Panc1 (cell line): ENCODE measurements around the gene GLT8D2.

ENCODE experiments used
- POLR2AphosphoS5 ChIP-seq: IDR thresholded peaks from 2 replicates; pipeline ENCODE4 v1.6.1; 2012; ENCODE audit warnings: mild to moderate bottlenecking, low read depth, low read length, moderate library complexity
- SIN3A ChIP-seq: IDR thresholded peaks from 2 replicates; pipeline ENCODE4 v1.6.1; 2012; ENCODE audit warnings: low read depth, mild to moderate bottlenecking, low read length, moderate library complexity, borderline replicate concordance; ENCODE audit not compliant: insufficient read depth
- TCF7L2 ChIP-seq: IDR thresholded peaks from 2 replicates; pipeline ENCODE4 v1.6.1; 2011; ENCODE audit warnings: mild to moderate bottlenecking, low read depth, low read length, inconsistent platforms
- TF ChIP-seq, protein P1 (sequence below): fragments of 450-650 bp; IDR thresholded peaks from 2 replicates; pipeline ENCODE4 v1.5.1; 2017; ENCODE audit warnings: mild to moderate bottlenecking

DNA sequence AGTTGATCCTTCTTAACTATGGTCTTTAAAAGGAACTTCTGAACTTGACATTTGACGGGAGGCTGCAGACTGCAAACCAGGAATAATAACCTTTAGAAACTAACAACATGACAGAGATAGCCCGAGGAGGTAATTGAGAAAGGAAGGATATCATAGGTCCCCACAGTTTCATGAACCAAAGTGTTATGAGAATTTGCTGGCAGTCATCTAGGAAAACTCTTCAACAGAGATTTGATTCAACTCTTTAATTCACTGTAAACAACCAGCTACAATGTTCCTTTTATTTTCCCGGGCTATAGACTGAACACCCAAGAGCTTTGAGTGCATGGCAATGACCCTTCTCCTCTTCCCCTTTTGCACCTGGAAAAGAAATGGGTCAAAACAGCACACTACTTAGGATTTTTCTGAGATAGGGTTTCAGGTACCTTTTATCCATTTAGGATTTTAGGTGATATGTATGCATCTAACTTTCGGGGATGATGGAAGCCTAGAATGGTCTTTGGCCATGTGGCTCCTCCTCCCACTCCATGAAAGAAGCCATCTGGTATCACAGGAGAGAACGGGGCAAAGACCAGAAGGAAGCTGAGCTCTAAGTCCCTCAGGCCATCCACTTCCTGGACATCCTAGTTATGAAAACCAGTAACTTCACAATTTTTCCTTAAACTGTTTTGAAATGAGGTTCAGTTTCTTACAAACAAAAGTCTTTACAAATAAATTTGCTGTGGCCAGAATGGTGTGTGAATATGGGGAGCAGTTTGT is 23.0 kb downstream of the GLT8D2 start:
- TF ChIP-seq, protein P1, sequence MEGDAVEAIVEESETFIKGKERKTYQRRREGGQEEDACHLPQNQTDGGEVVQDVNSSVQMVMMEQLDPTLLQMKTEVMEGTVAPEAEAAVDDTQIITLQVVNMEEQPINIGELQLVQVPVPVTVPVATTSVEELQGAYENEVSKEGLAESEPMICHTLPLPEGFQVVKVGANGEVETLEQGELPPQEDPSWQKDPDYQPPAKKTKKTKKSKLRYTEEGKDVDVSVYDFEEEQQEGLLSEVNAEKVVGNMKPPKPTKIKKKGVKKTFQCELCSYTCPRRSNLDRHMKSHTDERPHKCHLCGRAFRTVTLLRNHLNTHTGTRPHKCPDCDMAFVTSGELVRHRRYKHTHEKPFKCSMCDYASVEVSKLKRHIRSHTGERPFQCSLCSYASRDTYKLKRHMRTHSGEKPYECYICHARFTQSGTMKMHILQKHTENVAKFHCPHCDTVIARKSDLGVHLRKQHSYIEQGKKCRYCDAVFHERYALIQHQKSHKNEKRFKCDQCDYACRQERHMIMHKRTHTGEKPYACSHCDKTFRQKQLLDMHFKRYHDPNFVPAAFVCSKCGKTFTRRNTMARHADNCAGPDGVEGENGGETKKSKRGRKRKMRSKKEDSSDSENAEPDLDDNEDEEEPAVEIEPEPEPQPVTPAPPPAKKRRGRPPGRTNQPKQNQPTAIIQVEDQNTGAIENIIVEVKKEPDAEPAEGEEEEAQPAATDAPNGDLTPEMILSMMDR: no peak
- no peak for TF ChIP-seq POLR2AphosphoS5
- no peak for TF ChIP-seq TCF7L2
- TF ChIP-seq SIN3A: no peak
